Kidney capillary endothelial cell (primary cell): ENCODE measurements around the gene GLYATL1.
"Not testable (repeated sequence)": the region's sequence is repeated elsewhere in the genome, so short reads cannot be mapped to it uniquely, and the experiment has no call there.

Source experiments
- DNase-seq: peaks from one replicate; pipeline ENCODE4 v3.0.0-alpha.2; 2018; ENCODE audit warnings: low spot score

The GLYATL1 gene

DNA sequence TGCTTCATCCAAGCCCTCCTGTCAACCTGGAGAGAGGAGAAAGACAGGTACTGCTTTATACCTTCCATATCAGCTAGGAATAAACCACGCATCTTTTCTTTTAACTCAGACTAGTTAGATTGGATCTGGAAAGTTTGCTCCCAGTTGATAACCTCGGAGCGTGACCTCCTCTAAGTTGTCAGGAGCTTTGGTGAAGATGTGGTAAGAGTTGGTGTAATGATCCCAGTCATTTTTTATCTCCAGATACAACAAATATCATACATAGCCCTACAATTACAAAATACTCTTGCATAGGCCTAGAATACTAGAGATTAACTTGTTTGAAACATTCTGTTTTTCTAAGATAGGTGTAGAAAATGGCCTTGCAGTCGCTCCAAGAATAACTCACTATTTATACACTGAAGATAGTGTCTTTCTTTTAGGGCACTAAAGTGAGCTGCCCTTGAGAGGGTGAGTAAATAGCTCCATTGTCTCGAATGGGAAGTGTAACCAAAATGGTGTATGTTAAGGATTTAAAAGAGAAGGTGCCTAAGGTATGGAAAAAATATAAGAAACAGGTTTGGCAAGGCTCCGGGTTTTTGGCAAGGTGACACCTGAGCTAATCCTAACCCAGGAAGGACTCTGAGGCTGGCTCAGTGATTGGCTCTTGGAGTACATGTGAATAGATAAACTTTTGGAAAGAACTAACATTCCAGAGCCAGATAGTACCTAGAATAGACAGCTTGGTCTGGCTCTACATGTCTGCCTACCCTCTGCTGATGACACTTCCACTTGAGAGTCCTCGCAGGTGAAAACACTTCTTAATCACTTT, 59.4 kb downstream of the GLYATL1 start:
- no peak for DNase-seq

GRCh38 chr11:58999291-58999680, 60.0 kb downstream of the GLYATL1 start:
- DNase-seq, result no peak

DNA sequence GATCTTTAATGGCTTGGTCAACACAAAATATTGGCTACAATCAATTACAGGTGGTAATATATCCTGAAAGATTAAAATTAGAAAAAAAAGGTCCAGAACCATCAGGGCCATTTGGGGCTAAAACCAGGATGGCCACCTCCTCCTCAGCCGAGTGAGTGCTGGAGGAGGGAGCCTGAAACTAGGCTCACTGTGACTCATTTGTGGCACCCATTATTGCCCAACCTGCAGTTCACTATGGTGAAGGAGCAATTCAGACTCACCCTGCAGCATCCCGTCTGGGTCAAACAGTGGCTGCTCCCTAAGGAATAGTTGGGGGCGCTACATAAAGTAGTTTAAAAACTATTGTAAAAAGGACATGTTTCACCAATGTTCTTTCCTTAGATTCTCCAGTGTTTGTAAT, 60.7 kb downstream of the GLYATL1 start:
- DNase-seq, result no peak

GRCh38 chr11:59002006-59002405, 62.7 kb downstream of the GLYATL1 start:
- not testable (repeated sequence) for DNase-seq
